Medulla oblongata (tissue), 1 donor: ENCODE measurements around the gene ZNF784.
A peak's percentile ranks its signal among the peaks of the same experiment; 100 is the strongest.

Experiments
- DNase-seq: peaks from one replicate; pipeline ENCODE4 v3.0.0-alpha.2; 2015; ENCODE audit errors: extremely low spot score

The ZNF784 gene

GRCh38 chr19:55620410-55621204 lies 3.8 kb downstream of the ZNF784 start:
- no peak for DNase-seq

- DNase-seq: no peak
These were observed 5.1 kb downstream of the ZNF784 start for GRCh38 chr19:55619286-55619685.

DNA sequence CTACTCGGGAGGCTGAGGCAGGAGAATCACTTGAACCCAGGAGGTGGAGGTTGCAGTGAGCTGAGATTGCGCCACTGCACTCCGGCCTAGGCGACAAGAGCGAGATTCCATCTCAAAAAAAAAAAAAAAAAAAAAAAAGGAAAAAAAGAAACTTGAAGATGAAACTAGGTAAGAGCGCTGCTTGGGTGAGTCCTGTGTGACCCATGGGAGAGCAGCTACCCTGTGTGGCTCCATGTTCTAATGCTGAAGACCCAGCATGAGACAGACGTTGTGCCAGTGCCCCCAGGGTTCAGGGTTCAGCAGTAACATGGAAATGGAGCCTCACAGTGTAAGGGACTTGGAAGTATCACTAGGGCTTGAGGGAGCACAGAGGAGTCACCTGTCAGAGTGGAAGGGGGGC lies 5.9 kb downstream of the ZNF784 start:
- DNase-seq: no peak

DNA sequence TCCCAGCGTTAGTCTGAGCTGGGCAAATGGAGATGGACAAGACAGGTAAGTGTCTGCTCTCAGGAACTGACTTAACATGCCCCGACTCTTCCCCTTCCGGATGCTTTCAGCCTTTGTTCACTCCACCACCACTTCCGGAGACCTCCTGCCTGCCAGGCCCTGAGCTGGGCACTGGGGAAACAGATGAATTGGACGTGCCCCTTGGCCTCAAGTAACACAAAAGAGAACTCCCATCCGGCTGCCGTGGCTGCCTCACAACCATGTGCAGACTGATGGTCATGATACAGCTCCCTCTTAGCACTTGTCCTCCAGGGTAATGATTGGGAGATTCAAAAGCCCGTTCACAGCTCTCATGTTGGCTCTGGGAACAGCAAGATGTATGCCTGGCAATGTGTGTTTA lies 6.9 kb downstream of the ZNF784 start:
- DNase-seq: no peak

- DNase-seq: no peak
These were observed 7.9 kb downstream of the ZNF784 start for GRCh38 chr19:55616395-55616875.

- DNase-seq: no peak
These were observed 8.6 kb downstream of the ZNF784 start for GRCh38 chr19:55615543-55616394.

- no peak for DNase-seq
These were observed 9.4 kb downstream of the ZNF784 start for GRCh38 chr19:55614711-55615542.

- no peak for DNase-seq
These were observed 10.2 kb downstream of the ZNF784 start for GRCh38 chr19:55613930-55614710.

DNA sequence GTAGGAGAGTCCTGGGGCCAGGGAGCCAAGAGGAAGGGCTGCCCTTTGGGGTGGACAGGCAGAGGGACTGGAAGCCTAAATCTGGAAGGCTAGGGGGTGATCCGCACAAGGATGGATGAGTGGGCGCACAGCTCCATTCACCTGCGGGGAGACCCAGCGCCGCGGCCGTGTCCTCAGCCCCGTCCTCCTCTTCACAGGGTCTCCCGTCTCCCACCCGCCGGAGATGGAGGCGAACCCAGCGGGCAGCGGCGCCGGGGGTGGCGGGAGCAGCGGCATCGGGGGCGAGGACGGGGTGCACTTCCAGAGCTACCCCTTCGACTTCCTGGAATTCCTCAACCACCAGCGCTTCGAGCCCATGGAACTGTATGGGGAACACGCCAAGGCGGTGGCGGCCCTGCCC lies 11.0 kb downstream of the ZNF784 start:
- no peak for DNase-seq

GRCh38 chr19:55611983-55612645 lies 12.3 kb downstream of the ZNF784 start:
- DNase-seq: no peak

DNA sequence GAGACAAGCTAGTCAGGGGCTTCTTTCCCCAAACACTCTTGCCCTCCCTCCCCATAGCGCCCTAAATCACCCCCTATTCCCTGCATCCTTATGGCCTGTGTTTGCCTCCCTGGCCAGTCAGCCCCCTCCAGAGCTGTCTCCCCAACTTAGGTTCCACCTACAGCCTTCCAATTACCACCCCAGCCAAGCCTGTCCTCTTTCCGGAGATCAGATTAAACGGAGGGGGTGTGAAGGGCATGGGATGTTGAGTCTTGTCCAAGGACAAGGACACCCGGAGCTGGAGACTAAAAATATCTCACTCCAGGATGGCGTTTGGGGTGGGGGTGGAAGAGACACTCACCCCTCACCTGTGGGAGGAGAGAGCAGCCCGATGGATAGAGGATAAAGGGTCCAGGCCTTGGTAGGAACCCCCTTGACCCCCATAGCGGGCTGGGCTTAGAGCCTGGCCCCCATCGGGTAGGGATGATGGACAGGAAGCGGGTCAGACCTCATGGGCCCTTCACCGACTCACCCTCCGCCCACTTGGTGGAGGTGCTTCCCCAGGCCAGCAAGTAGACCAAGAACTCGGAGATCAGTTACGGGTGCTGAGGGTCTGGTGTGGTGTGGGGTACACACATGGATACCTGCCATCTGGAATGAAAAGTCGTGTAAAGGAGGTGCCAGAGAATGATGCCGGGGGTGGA lies 12.9 kb downstream of the ZNF784 start:
- no peak for DNase-seq

DNA sequence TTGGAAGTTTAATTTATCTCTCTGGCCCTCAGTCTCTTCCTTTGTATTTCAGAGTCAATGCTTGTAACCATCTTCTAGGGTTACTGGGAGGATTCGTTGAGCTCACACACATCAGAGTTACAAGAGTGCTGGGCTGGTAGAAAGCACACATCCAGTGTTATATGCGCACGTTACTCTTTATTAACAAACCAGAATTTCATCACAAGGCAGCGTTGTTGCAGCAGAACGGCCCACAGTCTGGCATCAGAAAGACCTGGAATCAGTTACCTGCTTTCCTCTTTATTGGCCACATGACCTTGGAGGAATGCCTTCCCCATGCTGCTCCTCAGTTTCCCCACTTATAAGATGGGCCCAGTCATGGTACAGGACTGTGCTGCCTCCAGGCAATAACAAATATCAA lies 15.0 kb downstream of the ZNF784 start:
- DNase-seq: no peak

- no peak for DNase-seq
These were observed 17.5 kb downstream of the ZNF784 start for GRCh38 chr19:55606817-55607216.

DNA sequence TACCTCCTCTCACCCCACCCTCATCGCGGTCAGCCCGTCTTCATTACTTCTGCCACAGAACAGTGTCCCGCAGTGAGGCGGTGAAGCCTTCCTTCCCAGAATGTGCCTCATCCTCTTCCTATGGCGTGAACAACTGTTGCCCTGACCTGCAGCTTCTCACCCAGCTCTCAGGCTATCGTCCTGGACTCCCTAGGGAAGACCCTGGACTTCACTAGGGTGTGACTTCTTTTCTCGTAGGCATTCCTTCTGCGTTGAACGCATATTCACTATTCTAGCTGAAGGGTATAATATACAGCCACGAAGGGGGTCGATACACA lies 17.9 kb downstream of the ZNF784 start:
- DNase-seq: no peak

GRCh38 chr19:55605637-55606470 lies 18.5 kb downstream of the ZNF784 start, which contains the start of gene ZNF865:
ZNF865 (plus strand) TSS chr19:55605647; CDS start chr19:55613619, 7,972 bp downstream.
- peak; percentile 83 for DNase-seq

DNA sequence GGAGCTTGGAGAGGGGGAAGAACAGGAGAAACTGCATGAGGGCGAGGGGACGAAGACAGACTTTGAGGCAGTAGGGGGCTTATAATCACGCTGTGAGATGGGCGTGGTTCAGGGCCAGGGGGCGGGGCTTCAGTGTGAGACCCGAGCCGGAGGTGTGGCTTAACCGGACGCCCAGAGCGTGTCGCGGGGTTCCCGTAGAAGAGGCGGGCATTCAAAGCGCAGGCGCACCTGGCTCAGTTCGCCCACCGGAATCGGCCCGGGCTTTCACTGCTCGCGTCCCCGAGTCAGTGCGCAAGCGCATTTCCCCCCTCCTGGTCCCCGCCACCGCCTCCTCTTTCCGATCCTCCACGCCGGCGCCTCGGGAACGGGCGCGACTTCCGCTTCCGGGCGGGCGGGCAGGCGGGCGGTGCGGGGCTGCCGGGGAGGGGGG lies 19.1 kb downstream of the ZNF784 start:
- DNase-seq: peak; percentile 95

DNA sequence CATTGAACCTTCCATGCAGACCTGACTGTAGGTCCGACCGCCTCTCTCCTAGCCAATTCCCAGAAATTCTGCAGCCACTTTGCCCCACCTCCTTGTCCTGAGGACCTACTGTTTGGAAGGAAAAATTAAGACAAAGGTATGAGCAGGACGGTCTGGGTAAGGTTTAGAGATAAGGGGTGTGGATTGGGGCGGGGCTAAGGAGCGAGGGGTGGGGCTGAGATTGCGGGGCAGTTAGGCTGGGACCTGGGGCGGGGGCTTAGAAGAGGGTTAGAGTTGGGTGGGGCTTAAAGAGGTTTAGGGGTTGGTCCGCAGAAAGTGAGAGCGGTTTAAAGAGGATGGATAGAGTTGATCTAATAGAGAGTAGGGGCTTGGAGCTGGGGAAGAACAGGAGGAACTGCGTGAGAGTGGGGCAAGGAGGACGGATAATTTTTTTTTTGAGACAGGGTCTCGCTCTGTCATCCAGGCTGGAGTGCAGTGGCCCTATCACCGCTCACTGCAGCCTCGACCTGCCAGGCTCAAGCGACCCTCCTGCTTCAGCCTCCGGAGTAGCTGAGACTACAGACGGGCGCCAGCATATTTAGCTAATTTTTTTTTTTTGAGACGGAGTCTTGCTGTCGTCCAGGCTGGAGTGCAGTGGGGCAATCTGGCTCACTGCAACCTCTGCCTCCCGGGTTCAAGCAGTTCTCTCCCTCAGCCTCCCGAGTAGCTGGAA lies 20.6 kb downstream of the ZNF784 start:
- no peak for DNase-seq

- DNase-seq: no peak
These were observed 21.3 kb downstream of the ZNF784 start for GRCh38 chr19:55603115-55603514.
